Mononuclear cell (primary cell): Measurements from ENCODE around the gene ABHD17B. TPM values are rescaled to one million over a fixed set of nuclear protein-coding genes. Genes with fewer than 3 reads are reported as not detected.
"Not testable (repeated sequence)": the region's sequence is repeated elsewhere in the genome, so short reads cannot be mapped to it uniquely, and the experiment has no call there.

ENCODE experiments used
- H3K27me3 ChIP-seq: 2 replicates; pipeline ENCODE4 v1.6.0; 2011; ENCODE audit warnings: low read length, control low read depth; ENCODE audit not compliant: insufficient read depth
- H3K4me1 ChIP-seq: 2 replicates; pipeline ENCODE4 v1.5.1; 2011; ENCODE audit warnings: mild to moderate bottlenecking, low read length, control low read depth; ENCODE audit not compliant: insufficient read depth
- H3K4me3 ChIP-seq: 2 replicates; pipeline ENCODE4 v1.5.1; 2011; ENCODE audit warnings: mild to moderate bottlenecking, low read length, moderate library complexity
- H3K9me3 ChIP-seq: 2 replicates; pipeline ENCODE4 v1.5.1; 2011; ENCODE audit warnings: low read depth, mild to moderate bottlenecking, control low read depth, low read length
- total RNA-seq: library from RNA; depleted of rRNA; stranded (reverse); fragments of >200 nt; gene quantifications from one replicate; pipeline ENCODE4 v1.2.3, GENCODE V29; 2012

The ABHD17B gene
- total RNA-seq, 1 donor: 33.6 TPM

- H3K27me3 ChIP-seq: no peaks in the 10 kb centered on the region
- H3K9me3 ChIP-seq: no peaks in the 10 kb centered on the region
- no peaks in the 10 kb centered on the region for H3K4me1 ChIP-seq
- no peak overlapping the region for H3K4me3 ChIP-seq
Measured at GRCh38 chr9:71925834-71926233, 14.8 kb upstream of the ABHD17B start.

GRCh38 chr9:71924576-71924975, 13.6 kb upstream of the ABHD17B start:
- H3K4me3 ChIP-seq: no peak overlapping the region
- H3K9me3 ChIP-seq: no peaks in the 10 kb centered on the region
- H3K27me3 ChIP-seq: no peaks in the 10 kb centered on the region
- no peaks in the 10 kb centered on the region for H3K4me1 ChIP-seq

GRCh38 chr9:71921190-71921814, 10.3 kb upstream of the ABHD17B start:
- no peaks in the 10 kb centered on the region for H3K4me1 ChIP-seq
- no peak overlapping the region for H3K4me3 ChIP-seq
- no peaks in the 10 kb centered on the region for H3K27me3 ChIP-seq
- H3K9me3 ChIP-seq: no peaks in the 10 kb centered on the region

GRCh38 chr9:71920456-71921189, 9.6 kb upstream of the ABHD17B start:
- no peaks in the 10 kb centered on the region for H3K4me1 ChIP-seq
- no peaks in the 10 kb centered on the region for H3K27me3 ChIP-seq
- no peaks in the 10 kb centered on the region for H3K9me3 ChIP-seq
- no peak overlapping the region for H3K4me3 ChIP-seq

GRCh38 chr9:71918419-71918818, 7.4 kb upstream of the ABHD17B start:
- no peak overlapping the region for H3K4me3 ChIP-seq
- no peaks in the 10 kb centered on the region for H3K4me1 ChIP-seq
- no peaks in the 10 kb centered on the region for H3K27me3 ChIP-seq
- H3K9me3 ChIP-seq: no peaks in the 10 kb centered on the region

GRCh38 chr9:71916834-71917534, 6.0 kb upstream of the ABHD17B start:
- Histone ChIP-seq H3K4me3 (no peak overlapping the region), H3K4me1 (peaks cover 9% of the 10 kb centered on the region), H3K9me3 (no peaks in the 10 kb centered on the region), H3K27me3 (no peaks in the 10 kb centered on the region)

GRCh38 chr9:71915495-71915894, 4.5 kb upstream of the ABHD17B start:
- Histone ChIP-seq H3K27me3 (no peaks in the 10 kb centered on the region), H3K4me1 (peaks cover 12% of the 10 kb centered on the region), H3K4me3 (no peak overlapping the region), H3K9me3 (no peaks in the 10 kb centered on the region)

GRCh38 chr9:71911908-71912335, 929 bp upstream of the ABHD17B start:
- H3K9me3 ChIP-seq: no peaks in the 10 kb centered on the region
- H3K4me1 ChIP-seq: peaks cover 30% of the 10 kb centered on the region
- peak overlapping the region; percentile 60 for H3K4me3 ChIP-seq
- H3K27me3 ChIP-seq: no peaks in the 10 kb centered on the region

- H3K4me3 ChIP-seq: peak overlapping the region; percentile 60
- H3K9me3 ChIP-seq: no peaks in the 10 kb centered on the region
- H3K4me1 ChIP-seq: peaks cover 35% of the 10 kb centered on the region
- H3K27me3 ChIP-seq: no peaks in the 10 kb centered on the region
Measured at GRCh38 chr9:71910650-71911060, 338 bp downstream of the ABHD17B start.

GRCh38 chr9:71909887-71910649, 925 bp downstream of the ABHD17B start:
- Histone ChIP-seq H3K4me3 (peak overlapping the region; percentile 60), H3K9me3 (no peaks in the 10 kb centered on the region), H3K4me1 (peaks cover 35% of the 10 kb centered on the region), H3K27me3 (no peaks in the 10 kb centered on the region)

- no peaks in the 10 kb centered on the region for H3K9me3 ChIP-seq
- H3K4me1 ChIP-seq: peaks cover 35% of the 10 kb centered on the region
- H3K27me3 ChIP-seq: no peaks in the 10 kb centered on the region
- no peak overlapping the region for H3K4me3 ChIP-seq
Measured at GRCh38 chr9:71908825-71909224, 2.2 kb downstream of the ABHD17B start.

- peaks cover 41% of the 10 kb centered on the region for H3K4me1 ChIP-seq
- H3K4me3 ChIP-seq: no peak overlapping the region
- H3K9me3 ChIP-seq: no peaks in the 10 kb centered on the region
- H3K27me3 ChIP-seq: no peaks in the 10 kb centered on the region
Measured at GRCh38 chr9:71904076-71904475, 6.9 kb downstream of the ABHD17B start.

GRCh38 chr9:71901695-71902597, 9.0 kb downstream of the ABHD17B start:
- Histone ChIP-seq H3K4me1 (peaks cover 45% of the 10 kb centered on the region), H3K27me3 (no peaks in the 10 kb centered on the region), H3K4me3 (no peak overlapping the region), H3K9me3 (no peaks in the 10 kb centered on the region)

- not testable (repeated sequence) for H3K9me3 ChIP-seq, H3K4me3 ChIP-seq, H3K27me3 ChIP-seq
- peaks cover 67% of the 10 kb centered on the region for H3K4me1 ChIP-seq
Measured at GRCh38 chr9:71898756-71899155, 12.2 kb downstream of the ABHD17B start.
